GM19238 (cell line): ENCODE data around the gene TTC32.

Experiments
- DNase-seq: peaks from one replicate; pipeline ENCODE4 v3.0.0; 2011; ENCODE audit warnings: low spot score; ENCODE audit not compliant: insufficient read length

TTC32 gene

GRCh38 chr2:19854596-19855541, 46.9 kb downstream of the TTC32 start:
- no peak for DNase-seq

- no peak for DNase-seq
Measured at GRCh38 chr2:19851116-19851695, 50.6 kb downstream of the TTC32 start.

DNA sequence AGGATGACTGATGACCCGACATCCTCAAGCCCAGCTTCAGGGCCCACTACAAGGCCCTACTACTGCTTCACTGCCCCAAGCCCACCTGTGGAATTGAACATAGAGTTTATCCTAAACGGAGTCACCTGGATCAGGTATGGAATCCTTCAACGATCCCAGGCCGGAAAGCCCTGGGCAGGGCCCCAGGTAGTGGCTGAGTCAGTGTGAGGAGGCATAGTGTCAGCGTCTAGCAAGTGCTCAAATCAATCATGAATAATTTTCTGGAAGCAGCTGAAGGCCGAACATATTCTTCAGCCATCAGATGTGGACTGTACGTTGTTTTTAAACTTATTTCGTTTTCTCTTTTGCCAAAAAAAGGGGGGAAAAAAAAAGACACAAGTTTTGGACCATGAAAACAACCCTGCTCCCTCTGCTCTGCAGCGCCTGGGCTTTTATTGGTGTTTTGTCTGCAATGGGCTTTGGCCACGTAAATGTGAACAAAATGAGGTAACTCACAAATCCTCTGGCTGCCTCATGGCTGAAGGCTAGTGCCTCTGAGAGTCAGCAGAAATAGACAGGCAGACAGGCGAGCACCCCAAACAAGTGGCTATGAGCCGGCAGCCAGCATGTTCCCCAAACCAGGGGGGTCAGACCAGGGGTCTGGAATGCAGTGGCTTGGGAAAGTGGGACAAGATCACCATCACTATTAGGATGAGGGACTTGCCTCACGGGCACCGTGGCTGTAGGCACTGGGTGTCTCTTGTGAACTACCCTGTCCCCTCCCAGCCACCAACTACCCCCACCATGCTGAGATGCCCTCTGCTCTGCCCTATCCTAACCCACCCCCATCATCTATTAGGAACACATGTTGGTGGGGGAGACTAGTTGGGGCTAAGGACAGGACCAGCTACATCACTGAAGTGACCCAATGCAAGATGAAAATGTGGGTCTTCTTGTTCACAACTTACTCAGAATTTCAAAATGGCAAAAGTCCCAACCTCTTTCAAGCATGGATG, 51.4 kb downstream of the TTC32 start:
- DNase-seq: no peak

DNA sequence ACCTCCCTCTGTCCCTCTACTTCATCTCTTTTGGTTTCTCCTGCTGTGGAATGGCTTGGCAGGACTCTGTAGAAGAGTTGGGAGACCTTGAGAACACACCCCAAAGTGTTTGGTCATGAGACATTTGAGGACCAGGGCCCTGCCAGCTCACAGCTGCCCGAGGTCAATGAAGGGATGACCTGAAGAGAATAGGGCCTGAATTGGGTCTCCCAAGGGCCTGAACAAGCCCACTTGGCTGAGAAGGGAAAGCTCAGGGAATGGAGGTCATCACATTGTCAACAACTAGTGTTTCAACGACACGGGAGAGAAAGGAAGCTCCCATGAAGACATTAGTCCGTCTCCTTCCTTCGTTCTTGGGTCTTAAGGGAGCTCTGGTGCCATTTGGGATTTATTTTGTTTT, 52.8 kb downstream of the TTC32 start:
- no peak for DNase-seq

GRCh38 chr2:19848029-19848750, 53.6 kb downstream of the TTC32 start:
- no peak for DNase-seq

GRCh38 chr2:19847486-19847885, 54.3 kb downstream of the TTC32 start:
- DNase-seq: no peak
